IPS-NIHi11 (cell line): Measurements from ENCODE around the gene ACTL10.
A peak's percentile ranks its signal among the peaks of the same experiment; 100 is the strongest.

Experiments used
- DNase-seq: peaks from one replicate; pipeline ENCODE4 v3.0.0; 2012; ENCODE audit warnings: mixed read lengths, low spot score

Gene ACTL10

DNA sequence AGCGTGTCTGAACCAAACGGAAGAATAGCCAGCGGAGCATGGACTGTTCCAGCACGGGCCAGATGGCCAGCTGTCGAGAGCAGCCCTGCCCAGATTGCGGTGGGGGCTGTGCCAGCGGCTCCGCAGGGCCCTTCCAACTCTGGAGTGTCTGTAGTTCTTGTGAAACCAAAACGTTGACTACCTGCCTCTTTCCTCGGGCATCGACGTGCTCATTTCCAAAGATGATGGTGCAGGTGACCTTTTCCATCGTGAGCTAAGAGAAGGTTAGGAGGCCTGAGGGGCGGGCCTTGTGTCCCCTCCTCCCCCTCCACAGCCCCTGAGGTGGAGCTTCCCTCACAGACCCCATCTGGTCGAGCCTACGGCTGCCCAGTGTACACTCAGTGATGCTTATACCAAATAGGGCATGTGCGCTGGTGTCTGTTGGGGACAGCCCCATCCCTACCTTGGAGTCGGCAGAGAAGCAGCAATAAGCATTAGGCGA lies 17.5 kb upstream of the ACTL10 start:
- DNase-seq: no peak

DNA sequence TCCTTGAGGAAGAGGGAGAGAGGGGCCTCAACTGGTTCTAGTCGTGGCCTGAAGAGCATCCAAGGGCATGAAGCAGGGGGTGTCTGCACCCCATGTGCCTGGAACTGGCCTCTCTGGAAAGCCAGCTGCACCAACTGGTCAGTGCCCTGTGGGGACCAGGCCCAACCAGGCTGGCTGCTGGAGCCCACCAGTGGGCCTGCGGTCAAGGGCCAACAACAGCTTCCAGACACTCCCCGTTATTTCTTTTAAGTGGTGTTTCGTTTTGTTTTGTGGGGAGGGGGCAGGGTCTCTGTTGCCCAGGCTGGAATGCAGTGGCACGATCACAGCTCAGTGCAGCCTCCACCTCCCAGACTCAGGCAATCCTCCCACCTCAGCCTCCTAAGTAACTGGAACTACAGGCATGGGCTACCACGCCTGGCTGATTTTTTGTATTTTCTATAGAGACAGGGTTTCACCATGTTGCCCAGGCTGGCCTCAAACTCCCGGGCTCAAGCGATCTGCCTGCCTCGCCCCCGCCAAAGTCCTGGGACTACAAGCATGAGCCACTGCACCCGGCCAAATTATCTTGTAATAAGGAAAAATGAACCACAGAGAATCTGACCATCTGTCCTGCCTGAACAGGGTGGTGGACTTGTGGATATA lies 16.5 kb upstream of the ACTL10 start:
- no peak for DNase-seq

DNA sequence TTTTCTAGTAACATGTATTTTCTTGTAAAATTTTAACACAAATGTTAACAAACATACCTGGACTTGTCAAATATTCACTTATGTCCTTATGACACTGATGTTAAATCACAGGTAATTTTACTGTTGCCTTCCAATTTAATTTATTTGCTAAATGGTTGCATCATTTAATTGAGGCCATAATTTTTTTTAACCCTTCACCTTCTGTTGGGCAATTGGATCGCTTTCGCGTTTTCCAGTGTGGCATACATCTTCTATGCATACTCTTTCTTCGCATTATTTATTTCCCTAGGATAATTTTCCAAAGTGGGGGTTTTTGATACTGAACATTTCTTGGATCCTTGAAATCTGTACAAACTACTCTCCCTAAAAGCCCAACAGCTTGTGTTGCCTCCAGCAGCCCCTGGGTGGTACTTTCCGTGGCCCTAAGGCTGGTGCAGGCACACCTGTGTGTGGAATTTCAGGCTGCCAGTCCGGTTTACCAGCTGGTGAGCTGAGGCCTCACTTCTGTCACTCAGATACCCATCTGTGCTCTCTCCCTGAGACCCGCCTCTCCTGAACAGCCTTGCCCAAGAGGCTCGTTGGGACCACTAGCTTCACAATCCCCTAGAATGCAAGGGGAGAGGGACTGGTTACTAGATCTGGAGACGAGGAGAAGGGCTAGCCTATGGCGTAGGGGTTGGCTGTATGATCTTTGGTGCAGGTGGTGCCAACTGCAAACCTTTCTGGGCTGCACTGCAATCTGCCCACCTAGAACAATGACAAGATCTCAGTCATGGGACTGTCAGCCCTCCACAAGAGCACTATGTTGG lies 15.8 kb upstream of the ACTL10 start:
- no peak for DNase-seq

DNA sequence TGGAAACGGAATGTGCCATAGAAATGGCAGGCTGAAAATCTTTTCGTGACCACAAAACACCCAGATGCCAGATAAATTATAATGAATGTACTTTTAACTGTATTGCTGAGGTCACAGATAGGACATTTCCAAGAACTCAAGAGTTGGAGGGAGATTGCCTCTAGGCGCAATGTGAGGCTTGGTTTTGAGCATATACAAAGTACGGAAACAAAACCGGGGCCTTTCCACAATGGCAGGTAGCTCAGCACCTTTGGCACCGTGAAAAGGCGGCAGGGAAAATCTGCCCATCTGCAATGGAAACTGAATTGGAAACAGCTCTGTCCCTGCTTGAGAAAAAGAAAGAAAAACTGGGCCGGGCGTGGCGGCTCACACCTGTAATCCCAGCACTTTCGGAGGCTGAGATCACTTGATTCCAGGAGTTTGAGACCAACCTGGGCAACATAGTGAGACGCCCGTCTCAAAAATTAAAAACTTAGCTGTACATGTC lies 15.1 kb upstream of the ACTL10 start:
- no peak for DNase-seq

DNA sequence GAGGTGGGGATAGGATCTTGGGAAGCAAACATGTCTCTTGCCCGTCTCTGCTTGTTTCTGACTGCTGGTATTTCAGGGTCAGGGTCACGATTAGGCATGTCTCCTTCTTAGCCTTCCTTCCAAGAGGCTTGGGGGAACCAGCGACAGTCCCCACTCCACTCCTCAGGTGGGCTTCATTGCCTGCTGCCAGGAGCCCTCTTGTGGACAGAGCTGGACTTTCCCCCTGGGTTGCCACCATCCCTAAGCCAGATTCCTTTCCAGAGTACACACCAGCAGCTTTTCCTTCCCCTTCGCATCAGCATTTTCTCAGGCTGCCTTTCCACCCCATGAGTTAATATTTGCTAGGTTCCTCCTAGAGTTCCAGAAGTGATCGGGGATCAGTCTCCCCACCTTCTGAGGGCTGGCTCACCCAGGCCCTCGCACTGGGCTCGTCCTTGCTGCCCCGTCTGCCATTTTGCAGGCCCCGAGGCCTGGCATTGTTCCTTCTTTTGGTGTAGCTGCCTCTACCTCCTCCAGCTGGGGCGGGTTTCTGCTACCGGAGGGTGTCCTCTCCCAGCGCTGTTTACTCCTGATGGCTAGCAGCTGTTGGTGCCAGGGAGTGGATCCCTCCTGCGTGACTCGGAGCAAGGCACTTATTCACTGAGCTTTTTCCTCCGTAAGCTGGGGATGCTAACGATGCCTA lies 13.4 kb upstream of the ACTL10 start:
- DNase-seq: peak; percentile 83

DNA sequence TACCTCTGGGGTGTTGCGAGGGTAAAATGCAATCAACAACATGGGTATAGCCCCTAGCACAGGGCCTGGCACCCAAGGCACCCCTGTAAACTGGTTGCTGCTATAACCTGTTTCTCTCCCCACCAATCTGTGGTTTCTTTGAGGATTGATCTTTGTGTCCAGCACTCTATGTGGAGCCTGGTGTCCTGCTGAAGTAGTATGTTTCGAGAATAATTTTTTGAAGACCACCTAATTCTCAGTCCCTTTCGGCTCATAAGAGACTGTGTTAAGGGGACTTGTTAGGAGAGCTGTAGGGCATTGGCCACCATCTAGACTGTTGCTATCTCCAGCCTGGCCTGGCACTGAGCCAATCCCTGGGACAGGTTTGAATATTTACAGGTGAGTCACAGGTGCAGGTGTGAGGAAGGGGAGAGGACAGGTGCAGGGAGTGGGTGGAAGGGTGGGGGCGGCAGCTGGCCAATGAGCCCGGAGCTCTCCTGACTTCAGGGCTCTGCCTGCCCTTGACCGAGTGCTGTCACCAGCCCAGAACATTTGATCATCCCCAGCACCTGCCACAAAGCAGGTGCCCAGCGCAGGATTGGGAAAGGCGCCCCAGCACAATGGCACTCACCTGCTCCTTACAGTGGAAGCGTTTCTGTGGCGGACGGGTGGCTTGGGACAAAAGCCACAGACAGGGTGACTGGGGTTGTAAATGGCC lies 12.7 kb upstream of the ACTL10 start:
- DNase-seq: peak; percentile 39

DNA sequence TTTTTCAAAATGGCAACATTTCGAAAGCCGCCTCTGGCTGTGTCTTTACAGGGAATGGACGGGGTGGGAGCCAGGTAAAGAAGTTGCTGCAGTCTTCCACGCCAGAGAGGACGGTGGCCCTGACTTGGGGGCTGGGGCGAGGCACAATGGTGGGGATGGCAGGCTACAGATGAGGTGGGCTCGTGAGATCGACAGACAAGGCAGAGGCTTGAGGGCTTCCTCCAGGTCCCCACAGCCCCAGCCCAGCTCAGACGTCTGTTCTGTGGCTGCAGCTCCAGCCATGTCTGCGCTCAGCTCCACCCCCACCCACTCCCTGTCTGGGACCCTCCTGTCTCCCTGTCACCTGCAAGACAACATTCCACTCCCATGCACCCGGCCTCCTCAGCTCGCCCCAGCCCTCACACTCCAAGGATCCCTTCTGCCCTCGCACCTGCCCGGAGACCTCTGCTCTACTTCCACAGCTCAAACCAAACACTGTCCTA lies 12.0 kb upstream of the ACTL10 start:
- DNase-seq: no peak

DNA sequence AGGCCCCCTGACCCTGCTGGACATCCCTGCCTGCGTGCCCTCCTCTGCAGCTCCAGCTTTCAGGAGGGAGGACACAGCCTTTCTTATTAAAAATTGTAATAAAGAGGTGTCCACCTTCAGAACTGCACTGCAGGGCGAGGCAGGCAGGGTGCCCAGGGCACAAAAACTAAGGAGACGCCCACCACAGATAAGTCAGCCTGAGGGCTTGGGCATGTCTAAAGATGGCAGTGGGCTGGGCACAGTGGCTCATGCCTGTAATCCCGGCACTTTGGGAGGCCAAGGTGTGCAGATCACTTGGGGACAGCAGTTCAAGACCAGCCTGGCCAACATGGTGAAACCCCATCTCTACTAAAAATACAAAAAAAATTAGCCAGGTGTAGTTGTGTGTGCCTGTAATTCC lies 11.6 kb upstream of the ACTL10 start:
- no peak for DNase-seq

DNA sequence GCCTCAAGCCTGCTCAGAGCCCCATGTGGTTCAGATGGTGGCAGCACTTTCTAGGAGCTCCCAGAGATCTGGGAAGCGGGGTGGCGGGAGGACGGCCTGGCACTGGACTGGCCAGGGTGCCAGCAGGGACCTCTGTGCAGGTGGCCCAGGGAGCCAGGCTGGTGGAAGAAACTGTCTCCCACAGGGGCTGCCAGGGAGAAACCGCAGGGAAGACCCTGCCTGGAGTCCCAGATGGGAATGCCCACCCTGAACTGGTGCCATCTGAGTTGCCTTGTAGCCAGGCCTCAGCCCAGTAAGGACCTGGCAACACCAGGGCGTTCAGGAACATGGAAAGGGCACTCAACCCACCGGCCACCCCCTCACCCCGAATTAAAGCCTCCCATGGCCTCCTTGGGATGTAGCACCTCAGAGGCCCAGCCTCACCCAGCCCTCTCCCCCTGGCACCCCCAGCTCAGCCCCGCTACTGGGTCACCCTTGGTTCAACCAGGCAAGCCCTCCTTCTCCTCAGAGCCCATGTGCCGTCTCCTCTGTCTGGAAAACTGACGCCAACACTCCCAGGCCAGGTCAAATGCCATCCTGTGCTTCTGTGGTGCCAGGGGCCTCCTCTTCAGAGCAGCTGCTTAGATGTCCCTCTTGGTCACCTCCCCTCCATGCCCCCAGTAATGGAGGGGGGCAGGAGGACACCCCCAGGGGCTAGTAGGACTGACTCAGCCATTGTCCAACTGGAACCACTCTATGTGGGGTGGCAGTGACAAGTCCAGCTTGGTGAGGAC lies 10.5 kb upstream of the ACTL10 start:
- no peak for DNase-seq

DNA sequence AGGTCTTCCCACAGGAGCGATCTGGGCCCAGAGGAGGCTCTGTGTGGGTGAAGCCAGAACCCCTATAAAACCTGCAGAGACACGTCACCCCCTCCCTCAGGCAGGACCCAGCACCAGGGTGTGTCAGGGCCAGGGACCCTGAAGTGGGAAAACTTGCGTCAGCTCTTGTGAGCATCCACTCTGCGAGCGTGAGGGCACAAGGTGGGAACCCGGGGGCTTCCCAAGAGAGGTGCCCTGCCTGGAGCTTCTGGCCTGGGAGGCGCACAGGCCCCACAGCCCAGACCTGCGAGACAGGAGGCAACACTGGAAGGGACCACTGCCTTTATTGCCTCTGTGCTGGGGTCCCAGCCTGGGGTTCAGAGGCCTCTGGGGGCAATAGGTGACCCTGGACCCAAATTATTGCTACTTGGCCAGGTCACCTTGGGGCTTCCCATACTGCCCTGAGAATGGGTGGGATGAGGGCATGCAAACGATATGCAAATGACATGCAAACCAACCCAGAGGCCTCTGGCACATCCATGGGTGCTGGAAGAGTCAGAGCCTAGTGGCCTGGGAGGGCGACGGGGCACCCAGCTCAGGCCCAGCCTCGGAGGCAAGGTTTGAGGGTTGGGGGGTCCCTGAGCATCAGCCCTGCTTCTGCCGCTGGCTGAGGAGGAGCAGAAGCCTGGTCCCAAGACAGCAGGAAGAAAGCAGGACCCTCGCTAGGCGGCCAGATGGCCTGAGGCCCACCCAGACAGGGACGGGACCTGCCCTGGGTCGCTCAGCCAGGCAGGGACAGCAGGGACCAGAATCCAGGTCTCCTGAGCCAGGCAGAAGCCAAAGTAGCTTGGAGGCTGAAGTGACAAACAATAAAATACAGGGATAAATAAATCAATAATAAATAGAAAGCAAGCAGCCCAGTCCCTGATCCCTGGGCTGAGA lies 9.7 kb upstream of the ACTL10 start:
- no peak for DNase-seq

DNA sequence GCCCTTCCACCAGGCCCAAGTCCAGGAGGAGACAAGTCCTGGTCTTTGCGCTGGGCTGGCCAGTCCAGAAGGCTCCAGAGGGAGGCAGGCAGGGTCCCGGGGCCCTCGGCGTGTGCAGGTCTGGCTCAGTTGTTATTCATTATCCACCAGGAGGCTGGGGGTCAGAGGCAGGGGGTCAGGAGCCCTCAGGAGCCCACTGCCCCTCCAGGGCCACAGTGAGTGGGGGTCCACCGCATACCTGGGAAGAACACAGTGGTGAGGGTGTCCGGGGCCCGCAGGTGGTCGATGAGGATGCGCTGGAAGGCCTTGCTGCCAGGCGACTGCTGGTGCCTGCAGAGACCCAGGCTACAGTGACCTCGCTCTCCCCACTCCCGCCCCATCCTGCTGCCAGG lies 9.0 kb upstream of the ACTL10 start:
- DNase-seq: no peak

DNA sequence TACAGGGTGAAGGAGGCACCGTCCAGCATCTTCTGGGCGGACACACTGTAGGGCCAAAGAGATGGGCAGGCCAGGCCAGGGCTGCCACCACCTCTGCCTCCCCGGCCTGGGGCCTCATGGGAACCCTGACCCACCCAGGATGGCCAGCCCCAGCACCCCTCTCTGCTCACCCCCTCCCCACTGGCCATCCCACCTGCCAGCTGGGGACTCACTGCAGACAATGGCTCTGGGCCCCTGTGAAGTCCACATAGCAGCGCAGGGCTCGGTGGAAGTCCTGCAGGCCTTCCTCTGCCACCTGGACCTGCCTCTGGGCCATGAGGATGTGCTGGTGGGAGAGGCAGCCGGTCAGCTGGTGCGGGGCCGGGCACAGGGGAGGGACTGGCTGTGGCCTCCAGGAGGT lies 8.2 kb upstream of the ACTL10 start:
- no peak for DNase-seq

DNA sequence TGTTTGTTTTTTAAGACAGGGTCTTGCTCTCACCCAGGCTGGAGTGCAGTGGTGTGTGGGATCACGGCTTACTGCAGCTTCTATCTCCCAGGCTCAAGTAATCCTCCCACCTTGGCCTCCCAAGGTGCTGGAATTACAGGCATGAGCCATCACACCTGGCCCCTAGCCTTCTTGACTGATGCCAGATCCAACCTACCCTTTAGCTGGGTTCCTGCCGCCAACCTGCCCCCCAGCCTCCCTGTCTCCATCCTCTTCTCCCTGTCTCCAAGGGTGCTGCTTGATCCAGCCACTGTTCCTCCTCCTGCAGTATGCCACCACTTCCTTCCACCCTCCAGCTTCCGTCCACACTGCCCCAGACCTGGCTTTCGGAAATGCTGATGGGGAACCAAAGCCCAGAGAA lies 7.8 kb upstream of the ACTL10 start:
- no peak for DNase-seq

DNA sequence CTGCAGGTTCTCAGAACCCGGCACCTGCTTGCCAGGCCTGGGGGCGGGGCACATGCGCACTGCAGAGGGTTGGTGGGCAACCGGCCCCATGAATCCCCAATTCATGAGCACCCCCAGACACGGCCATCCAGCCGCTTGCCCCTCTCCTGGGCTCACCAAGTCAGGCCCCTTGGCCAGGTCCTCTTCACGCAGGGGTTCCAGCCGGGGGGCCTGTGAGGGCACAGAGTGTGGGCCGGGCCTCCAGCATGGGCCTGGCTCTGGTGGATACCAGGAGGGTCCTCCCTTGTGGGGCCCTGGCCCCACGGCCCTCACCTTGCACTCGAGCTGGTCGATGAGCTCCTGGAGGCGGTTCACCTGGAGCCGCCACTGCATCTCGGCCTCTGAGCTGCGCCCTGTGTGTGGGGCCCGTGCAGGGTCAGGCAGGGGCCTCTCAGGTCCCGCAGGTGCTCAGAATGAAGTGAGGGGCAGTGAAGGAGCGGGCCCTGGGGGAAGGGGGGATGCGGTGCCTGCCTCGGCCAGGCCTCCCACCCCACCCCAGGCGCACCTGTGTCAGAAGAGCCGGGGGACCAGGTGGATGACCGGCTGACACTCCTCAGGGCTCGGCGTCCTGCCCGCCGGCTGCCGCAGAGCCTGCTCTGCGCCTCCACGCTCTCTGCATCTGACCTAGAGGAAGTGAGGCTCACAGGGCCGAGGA lies 7.3 kb upstream of the ACTL10 start:
- DNase-seq: no peak

DNA sequence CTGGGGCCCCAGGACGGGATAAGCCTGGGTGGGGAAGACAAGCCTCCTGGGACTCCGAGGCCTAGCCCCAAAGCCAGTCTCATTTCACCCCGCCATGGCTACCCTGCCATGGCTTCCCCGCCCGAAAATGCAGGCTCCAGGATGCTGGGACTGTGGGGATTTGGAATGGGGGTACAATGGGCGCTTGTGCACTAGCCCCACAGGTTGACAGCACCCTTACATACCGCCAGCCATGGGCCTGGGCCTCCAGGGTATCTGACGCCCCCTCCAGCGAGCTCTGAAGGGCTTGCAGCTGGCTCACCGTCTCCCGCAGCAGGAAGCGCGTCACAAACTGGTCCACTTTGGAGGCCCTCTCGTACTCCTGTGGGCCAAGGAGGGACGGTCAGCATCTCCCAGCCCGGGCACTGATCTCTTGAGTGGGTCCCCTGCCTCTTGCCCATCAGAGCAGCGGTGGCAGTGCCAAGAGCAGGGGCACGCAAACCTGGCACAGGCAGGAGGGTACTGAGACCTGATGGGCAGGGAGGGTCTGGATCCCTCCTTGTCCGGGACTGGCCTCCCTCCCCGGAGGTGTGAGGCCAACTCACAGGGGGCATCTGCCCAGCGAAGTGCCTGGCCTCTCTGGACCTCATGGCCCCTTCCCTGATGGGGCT lies 6.6 kb upstream of the ACTL10 start:
- no peak for DNase-seq

DNA sequence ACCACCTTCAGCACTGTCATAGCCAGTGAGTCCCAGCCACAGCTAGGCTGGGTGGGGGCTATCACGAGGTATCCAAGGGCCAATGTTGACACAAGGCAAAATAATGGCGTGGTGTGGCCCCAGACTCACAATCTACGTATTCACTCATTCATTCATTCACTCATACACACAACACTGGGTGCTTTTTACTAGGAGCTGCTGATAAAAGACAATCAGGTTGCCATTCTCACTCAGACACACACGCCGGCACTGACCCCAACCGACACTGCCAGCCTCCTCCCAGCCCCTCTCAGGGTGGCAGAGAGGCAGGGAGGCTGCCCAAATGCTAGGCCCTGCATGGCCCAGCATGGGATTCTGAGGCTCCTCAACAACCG lies 6.1 kb upstream of the ACTL10 start:
- DNase-seq: no peak

DNA sequence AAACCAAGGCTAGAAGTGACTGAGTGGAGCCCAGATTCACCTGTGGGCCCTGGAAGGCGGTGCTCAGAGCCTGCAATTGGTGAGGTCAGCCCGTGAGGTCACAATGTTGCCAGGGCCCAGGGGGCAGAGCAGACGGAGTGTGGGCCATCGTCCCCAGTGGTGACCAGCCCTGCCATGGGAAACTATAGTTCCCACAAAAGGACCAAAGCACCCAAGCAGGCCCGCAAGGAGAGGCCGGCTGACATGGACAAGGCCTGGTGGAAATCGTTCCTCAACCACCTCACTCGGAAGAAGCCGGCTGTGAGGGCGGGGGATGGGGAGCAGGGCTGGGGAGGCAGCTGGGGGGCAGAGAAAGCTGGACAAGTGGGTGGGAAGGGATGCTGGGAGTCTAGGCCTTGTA lies 4.6 kb upstream of the ACTL10 start, which contains the start of gene C20orf144:
TSS of gene C20orf144 (plus strand) at position 156 of the 400 bp plus-strand sequence. CDS start at position 175, 19 bp downstream.
- no peak for DNase-seq

DNA sequence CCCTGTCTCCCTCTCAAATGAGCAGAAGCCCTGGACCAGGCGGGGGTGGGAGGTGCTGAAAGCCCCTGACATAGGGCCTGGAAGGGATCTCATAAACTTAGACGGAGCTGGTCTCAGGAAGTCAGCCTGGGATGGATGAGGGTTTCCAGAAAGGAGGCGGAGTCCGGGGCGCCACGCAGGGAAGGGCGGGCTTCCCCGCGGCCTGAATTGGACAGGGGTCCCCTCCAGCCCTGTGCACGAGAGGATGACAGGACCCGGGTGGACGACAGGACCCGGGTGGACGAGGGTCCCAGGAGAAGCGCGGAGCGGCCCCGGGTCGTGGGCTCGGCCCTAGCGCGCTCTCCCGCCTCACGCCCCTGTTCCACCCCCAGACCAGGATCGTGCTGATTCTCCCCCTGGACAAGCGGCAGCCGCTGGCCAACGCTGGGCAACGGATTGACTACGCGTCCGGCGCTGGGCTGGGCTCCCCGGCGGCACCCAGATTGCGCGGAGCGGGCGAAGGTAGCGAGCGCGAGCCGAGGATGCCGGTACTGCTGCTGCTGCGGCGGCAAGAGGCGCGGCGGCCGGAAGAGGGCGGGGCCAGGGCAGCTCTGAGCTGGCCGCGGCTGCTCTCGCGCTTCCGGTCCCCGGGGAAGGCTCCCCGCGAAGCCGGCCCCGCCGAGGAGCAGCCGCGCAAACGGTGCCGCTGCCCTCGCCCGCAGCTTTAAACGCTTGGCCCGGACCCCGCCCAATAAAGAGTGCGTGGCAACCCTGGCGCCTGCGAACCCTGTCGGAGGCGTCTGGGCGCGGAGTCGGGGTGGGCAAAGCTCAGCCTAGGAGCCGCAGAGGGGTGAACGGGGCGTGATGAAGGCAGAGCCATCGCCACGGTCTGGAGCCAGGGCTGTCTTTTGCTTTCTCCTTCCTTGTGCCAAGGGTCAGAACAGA lies 3.3 kb upstream of the ACTL10 start:
- DNase-seq: peak; percentile 91
